Glomerular endothelial cell (primary cell): ENCODE results near the gene AK9. TPM values are rescaled to one million over a fixed set of nuclear protein-coding genes. Genes with fewer than 3 reads are reported as not detected.
"Not testable (repeated sequence)": the region's sequence is repeated elsewhere in the genome, so short reads cannot be mapped to it uniquely, and the experiment has no call there.

Experiments used
- DNase-seq: peaks from one replicate; pipeline ENCODE4 v3.0.0-alpha.2; 2011; ENCODE audit warnings: low read depth, low spot score; ENCODE audit errors: extremely low read depth
- total RNA-seq: library from RNA; depleted of rRNA; stranded (reverse); fragments of >200 nt; gene quantifications from 2 replicates; pipeline ENCODE4 v1.2.3, GENCODE V29; 2015

The AK9 gene
- total RNA-seq, 1 donor from 2014 or later, result 2.7 TPM

DNA sequence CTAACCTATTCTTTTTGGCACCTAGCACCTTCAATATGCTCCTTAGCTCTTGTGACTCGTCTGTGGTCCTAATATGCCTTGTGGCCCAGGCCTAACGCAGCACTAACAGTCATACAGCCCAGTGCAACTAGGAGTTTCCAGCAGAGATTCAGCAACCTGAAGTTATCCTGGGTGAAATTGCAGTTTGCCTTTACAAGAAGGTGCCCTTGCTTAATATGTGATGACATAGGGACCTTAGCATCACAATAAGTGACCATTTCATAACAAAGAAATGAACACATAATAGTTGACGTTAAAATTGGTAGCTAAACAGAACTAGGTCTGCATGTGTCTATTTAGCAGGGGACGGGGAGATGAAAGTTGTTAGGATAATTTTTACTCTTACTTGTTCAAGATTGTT, 10.2 kb upstream of the AK9 start:
- no peak for DNase-seq

DNA sequence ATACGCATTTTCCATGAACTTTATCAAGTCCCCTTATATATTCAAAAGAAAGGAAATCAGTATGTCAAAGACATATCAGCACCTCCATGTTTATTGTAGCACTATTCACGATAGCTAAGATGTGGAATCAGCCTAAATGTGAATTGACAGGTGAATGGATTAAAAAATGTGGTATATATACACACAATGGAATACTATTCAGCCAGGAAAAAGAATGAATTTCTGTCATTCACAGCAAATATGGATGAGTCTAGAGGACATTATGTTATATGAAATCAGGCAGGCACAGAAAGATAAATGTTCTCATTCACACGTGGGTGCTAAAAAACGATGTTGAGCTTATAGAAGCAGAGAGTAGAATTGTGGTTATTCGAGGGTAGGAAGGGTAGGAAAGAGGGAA, 5.4 kb upstream of the AK9 start:
- no peak for DNase-seq

DNA sequence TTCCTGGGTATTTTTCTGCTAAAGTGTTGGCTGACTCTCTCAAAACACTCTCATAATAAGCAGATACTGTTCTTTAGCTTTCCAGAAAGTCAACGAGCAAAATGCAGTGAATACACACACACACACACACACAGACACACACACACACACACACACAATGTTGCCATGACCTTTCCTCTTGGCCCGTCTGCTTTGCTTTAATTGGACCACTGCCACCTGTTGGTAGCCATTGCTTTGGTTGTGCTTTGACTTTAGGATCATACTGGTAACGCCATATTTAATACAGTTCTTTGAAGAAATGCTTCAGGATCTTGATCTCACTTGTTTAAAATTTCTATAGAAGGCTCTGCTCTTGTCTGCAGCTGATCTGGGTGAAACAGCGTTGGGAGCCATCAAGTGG, 4.5 kb upstream of the AK9 start:
- DNase-seq, result no peak

DNA sequence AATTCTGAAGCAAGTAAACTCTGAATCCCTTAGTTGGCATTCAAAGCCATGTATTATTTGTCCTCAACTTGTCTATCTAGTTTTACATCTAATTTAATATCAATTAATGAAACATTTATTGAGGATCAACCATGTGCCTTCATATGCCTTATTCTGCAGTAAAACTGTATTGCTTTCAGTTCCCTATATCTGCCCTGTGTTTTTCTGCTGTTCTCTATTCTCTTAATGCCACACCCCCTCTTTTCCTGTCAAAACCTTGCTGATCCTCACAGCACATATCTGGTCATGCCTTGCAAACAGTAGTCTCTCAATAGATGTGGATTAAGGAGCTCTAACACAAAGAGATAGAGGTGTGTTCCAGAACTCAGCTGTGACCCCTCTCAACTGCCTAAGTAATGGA, 2.1 kb upstream of the AK9 start:
- DNase-seq, result no peak

DNA sequence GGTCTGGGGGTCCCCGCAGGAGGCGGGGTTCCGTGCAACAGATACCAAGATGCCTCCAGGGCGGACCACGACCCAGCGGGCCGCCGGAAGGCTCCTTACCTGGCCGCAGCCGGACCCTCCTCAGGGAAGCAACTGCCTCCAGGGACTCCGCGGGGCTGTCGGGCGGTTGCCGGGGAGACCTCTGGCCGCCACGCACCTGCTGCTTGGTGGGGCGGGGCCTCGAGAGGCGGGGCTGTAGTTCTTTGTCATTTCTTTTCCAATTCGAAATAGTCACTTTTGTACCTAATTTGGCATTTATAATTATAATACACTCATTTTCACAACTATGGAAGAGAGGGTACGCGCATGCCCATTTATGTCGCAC, 647 bp downstream of the AK9 start:
- DNase-seq, result no peak

DNA sequence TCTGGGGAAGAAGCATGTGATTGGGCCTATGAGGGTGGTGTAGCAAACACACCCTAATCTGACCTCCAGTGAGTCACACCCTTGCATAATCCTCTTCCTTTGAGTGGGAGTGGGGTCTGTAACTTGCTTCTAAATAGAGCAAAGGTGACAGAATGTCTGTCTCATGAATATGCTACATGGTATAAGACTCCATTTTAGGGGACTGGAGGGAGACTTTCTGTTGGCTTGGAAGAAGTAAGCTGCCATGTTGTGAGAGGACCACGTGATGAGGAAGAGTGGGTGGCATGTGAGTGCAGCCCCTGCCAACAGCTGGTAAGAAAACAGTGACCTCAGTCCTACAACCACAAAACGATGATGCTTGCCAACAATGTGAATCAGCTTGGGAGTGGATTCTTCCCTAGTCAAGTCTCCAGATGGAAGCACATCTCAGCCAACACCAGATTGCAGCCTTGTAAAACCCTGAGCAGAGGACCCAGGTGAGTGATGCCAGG, 3.7 kb downstream of the AK9 start:
- DNase-seq, result no peak

DNA sequence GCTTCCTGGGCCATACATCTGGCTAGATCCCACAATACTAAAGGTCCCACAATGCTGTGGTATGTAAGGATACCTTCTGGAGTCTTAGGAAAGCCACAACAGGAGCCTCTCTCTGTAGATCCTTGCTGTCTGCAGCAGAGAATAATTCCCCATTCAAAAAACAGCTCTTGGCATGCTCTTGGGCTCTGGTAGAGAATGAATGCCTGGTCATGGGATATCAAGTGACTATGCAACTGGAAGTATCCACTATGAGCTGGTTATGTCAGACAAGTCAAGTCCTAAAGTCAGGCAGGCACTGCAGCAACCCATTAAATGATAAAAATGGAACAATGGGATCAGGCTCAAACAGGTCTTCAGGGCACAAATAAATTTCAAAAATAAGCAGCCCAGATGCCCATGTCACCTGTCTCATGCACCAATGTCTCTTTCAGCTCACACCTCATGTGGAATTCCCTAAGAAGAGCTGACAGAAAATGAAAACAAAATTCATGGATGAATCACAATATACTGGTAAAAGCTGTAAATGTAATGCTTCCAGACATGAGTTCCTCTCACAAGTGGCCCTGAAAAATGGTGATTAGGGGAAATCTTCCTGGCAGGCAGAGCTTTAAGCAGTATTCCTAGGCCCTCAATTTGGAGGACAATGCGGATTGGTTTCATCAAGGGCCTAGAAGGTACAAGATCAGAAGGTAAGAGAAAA, 4.3 kb downstream of the AK9 start:
- DNase-seq, result no peak

DNA sequence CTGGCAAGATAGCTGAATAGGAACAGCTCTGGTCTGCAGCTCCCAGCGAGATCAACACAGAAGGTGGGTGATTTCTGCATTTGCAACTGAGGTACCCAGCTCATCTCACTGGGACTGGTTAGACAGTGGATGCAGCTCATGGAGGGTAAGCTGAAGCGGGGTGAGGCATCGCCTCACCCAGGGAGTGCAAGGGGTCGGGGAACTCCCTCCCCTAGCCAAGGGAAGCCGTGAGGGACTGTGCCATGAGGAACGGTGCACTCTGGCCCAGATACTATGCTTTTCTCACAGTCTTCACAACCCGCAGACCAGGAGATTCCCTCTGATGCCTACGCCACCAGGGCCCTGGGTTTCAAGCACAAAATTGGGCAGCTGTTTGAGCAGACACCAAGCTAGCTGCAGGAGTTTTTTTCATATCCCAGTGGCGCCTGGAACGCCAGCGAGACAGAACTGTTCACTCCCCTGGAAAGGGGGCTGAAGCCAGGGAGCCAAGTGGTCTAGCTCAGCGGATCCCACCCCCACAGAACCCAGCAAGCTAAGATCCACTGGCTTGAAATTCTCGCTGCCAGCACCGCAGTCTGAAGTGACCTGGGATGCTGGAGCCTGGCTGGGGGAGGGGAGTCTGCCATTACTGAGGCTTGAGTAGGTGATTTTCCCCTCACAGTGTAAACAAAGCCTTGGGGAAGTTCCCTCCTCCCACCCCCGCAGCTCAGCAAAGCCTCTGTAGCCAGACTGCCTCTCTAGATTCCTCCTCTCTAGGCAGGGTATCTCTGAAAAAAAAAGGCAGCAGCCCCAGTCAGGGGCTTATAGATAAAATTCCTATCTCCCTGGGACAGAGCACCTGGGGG, 12.1 kb downstream of the AK9 start:
- DNase-seq, result not testable (repeated sequence)

DNA sequence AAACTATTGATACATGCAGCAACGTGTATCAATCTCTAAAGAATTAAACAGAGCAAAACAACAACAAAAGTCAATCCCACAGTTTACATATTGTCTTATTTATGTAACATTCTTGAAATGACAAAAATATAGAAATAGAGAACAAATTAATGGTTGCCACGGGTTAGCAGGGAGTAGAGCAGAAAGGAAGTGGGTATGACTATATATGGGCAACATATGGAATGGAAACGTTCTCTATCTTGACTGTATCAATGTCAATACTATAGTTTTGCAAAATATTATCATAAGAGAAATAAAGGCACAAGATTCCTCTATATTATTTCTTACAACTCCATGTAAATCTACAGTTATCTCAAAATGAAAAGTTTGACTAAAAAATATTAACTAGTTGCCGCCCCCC, 12.8 kb downstream of the AK9 start:
- DNase-seq, result no peak

DNA sequence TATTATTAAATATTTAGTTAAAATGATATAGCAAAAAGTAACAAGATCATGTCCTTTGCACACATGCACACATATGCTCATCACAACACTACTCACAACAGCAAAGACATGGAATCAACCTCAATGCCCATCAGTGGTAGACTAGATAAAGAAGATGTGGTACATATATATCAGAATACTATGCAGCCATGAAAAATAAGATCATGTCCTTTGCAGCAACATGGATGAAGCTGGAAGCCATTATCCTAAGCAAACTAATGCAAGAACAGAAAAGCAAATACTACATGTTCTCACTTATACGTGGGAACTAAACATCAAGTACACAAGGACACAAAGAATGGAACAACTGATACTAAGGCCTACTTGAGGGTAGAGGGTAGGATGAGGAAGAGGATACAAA, 14.3 kb downstream of the AK9 start:
- no peak for DNase-seq

DNA sequence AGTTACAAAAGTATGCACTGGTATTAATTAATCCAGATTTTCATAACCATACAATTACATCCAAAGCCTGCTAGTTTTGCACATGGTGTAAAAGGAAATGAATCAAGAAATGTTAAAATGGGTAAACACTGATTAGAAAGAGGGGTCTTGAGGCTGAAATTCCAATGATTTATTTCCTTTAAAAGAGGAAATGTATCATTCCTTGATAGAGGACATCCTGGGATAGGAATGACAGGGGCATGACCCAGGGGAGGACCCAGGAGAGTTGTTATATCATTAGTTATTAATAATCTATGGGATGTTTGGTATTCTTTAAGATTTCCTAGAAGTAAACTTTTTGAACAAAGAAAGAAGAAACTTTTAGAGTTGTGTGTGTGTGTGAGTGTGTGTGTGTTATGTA, 18.2 kb downstream of the AK9 start:
- no peak for DNase-seq

DNA sequence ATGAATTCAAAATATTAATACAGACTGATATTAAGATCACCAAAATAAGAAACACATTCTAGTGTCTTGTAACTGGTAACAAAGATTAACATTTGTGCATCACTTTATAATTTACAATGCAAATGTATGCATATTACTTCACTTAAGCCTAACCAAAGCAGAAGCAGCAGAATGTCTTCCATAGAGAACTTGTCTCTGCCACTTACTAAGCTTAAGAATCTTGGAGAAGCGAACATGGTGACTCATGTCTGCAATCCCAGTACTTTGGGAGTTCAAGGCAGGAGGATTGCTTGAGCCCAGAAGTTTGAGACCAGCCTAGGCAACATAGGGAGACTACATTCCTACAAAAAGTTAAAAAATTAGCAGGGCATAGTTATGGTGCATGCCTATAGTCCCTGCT, 18.8 kb downstream of the AK9 start:
- no peak for DNase-seq

DNA sequence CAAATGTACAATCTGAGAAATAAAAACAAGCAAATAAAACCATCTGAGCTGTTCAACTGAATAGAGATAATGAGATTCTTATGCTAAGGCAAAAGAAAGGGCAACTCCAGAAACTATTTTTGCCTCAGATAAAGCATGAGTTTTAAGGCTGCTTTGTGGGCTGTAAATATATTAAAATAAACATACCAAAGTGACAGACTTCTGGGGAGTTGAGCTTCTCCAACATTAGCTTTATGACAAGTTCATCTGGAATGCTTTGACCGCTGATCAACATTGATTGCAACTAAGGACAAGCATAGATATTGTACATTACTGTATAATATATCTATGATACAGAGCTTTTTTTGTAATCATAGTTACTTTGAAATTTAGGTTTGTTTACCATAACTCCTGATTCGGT, 19.3 kb downstream of the AK9 start:
- DNase-seq, result no peak

DNA sequence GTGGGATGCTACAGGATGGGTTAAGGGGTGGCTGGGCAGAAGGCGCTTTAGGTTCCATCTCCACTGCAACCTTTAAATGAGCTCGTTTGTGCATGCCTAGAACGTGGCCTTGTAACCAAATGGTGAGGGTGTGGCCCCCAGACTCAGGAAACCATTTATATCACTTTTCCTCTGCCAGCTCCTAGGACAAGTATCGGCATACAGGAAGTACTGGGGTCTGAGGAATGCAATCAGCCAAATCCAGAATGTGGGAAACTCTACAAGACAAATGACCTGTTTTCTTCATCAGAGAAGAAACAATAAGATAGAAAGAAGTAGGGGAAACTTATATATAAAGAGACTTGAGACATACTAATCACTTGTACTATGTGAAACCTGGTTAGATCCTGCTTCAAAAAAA, 21.2 kb downstream of the AK9 start:
- DNase-seq, result no peak

DNA sequence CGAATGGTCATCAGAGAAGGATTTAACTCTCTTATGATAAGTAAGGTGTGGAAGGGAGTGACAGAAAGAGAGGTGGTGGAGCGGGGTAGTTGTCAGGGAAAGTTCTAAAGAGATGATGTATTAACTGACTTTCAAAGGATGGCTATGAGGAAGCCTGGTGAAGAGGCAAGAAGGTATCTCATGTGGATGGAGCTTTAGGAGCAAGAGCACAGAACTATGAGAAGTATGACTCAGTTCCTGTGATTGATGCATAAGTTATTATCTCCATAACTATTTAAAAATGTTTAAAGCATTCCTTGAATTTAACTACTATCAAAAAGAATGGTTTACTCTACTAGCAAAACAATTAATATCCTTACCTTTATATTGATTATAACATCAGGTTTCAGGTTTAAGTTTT, 28.8 kb downstream of the AK9 start:
- no peak for DNase-seq

DNA sequence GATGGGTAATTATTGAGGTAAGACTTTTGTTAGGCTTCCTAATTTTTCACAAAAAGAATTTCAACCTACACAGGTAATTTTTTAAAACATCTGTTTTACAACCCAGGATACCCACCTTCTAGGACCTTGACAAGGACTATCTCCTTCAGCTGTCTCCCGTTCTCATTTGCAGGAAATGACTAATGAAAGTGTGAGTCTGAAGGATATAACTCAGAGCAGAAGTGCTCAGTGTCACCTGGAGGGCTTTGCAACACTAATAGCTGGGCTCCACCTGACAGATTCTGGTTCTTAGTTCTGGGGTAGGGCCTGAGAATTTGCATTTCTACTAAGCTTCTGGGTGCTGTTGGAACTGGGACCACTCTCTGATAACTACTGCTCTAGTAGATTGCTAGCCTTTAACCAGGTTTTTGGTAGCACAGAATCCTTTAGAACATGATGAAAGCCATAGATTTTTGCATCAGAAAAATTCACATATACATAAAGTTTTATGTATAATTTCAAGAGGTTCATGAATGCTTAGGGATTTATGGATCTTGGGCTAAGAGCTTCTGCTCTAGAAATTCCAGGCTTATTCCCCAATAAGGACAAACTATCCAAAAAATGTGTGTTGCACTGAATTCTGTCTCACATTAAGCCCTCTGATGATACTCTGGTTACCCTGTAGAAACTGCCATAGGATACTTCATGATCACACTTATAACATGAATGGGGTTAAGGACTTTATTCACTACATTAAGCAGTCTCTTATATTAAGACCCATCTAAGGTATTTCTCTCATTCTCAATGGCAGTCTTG, 30.3 kb downstream of the AK9 start:
- no peak for DNase-seq

DNA sequence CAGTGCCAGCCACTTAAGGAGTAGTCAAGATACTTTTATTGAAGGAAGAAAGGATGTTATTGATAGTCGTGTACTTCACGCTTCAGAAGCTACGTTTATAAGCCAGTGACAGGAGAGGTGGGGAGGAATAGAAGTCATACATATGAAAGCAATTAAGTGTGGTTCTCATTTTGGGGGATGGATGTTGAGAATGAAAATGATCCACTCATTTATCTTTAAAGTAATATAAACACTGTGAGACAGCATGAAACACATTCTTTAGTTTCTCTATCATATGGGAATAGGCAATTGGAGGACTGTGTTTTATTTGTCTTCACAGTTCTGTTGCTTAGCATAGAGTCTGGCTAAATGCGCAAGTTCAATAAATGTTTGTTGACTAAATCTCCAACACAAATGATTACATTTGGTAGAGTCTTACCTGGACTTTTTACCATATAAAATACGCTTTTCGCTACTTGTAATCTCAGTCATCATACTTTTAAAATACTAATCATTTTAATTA, 35.2 kb downstream of the AK9 start:
- DNase-seq, result no peak

DNA sequence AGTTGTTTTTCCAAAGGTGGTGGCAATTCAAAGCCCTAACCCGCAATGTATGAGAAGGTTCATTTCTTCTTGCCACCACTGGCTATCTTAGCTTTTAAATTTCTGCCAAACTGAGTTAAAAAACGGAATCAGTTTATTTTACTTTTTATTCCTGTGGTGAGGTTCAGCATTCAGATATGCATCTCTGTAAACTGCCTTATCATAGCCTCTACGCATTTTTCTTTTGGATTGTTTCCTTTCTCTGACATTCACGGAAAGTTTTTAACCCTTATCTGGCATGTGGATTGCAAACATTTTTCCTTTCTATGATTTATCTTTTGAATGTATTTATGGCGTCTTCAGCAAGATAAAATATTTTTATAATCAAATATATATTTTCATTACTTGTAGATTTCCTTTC, 37.7 kb downstream of the AK9 start:
- DNase-seq, result no peak

DNA sequence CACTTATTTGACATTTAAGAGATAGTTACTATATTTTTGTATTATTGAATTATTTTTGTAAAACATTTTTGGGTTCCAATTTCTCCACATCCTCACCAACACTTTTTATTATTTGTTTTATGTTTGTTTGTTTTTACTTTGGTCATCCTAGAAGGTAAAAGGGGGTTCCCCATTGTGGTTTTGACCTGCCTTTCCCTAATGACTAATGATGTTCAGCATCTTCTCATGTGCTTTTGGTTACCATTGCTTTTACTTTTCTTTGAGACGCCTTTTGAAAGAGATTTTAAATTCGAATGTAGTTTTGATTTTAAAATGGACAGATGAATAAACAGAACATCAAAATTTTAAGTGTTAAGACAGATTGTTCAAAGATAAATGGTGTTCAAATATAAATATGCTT, 46.9 kb downstream of the AK9 start:
- DNase-seq, result no peak

DNA sequence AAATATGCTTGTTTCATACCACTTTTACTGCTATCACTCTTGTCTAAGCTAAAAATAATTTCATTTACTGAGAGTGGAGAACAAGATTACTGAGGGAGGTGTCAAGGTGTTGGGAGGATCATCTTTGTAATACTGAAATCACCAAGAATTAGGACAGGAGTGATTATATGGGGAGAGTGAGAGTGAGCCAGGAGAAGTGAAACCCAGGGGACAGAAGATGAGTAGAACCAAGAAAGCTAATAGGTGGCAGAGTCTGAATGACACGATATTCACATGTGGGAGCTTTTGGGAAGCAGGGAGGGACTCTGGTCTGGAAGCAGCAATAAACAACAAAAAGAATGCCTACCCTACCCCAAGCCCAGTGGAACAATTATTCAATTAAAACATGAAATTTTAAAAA, 58.6 kb downstream of the AK9 start:
- no peak for DNase-seq

DNA sequence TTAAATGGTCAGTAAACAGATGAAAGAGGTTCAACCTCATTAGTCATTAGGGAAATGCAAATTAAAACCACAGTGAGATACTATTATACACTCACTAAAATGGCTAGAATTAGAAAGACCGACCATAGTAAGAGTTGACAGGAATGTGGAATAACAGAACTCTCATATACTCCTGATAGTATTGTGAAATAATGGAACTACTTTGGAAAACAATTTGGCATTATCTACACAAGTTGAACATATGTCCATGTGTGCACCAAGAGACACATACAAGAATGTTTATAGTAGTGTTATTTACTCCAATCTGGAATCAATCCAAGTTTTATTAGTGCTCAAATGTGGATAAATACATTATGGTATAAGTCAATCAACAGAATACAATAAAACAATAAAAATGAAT, 59.6 kb downstream of the AK9 start:
- DNase-seq, result no peak
